ENCODE results near the gene KCTD20.

DNA sequence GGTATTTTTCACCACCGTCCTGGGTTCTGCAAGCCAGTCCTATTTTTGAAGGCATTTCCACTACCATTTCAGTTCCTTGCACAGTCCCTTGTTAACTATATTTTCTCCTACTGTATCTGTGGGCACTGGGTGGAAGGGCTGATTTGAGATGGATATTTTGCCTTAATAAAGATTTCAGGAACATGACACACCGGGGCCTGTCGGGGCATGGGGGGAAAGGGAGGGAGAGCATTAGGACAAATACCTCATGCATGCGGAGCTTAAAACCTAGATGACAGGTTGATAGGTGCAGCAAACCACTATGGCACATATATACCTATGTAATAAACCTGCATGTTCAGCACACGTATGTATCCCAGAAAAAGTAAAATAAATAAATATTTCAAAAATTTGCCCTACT is 82.1 kb downstream of the KCTD20 start:
- TF ChIP-seq, protein P1, sequence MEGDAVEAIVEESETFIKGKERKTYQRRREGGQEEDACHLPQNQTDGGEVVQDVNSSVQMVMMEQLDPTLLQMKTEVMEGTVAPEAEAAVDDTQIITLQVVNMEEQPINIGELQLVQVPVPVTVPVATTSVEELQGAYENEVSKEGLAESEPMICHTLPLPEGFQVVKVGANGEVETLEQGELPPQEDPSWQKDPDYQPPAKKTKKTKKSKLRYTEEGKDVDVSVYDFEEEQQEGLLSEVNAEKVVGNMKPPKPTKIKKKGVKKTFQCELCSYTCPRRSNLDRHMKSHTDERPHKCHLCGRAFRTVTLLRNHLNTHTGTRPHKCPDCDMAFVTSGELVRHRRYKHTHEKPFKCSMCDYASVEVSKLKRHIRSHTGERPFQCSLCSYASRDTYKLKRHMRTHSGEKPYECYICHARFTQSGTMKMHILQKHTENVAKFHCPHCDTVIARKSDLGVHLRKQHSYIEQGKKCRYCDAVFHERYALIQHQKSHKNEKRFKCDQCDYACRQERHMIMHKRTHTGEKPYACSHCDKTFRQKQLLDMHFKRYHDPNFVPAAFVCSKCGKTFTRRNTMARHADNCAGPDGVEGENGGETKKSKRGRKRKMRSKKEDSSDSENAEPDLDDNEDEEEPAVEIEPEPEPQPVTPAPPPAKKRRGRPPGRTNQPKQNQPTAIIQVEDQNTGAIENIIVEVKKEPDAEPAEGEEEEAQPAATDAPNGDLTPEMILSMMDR (IDR thresholded peaks at IDR 0.05), result no peak
- no peak for TF ChIP-seq POLR2A (IDR thresholded peaks at IDR 0.05)

Data from thyroid gland (tissue), 4 donors.